Thyroid gland (tissue), 4 donors: Measurements from ENCODE around the gene ASPG. TPM values are rescaled to one million over a fixed set of nuclear protein-coding genes. Genes with fewer than 3 reads are reported as not detected.

Source experiments
- DNase-seq, 2 donors: peaks; one replicate each; pipeline ENCODE4 v3.0.0-alpha.2; 2019
- H3K27ac ChIP-seq, 3 donors: fragments of 200-600 bp; sonication (generic); 1 replicate in 2 of 3; 2 replicates in 1 of 3; pipeline ENCODE4 v1.5.1; 2016 to 2019; ENCODE audit warnings: mild to moderate bottlenecking in 1 of 3, moderate library complexity in 1 of 3
- H3K27me3 ChIP-seq: fragments of 200-600 bp; sonication (generic); one replicate; pipeline ENCODE4 v1.5.1; 2019
- H3K36me3 ChIP-seq, 2 donors: fragments of 200-600 bp; sonication (generic); one replicate each; pipeline ENCODE4 v1.5.1; 2016 to 2019
- H3K4me1 ChIP-seq, 2 donors: fragments of 200-600 bp; sonication (generic); one replicate each; pipeline ENCODE4 v1.5.1; 2017 to 2019
- H3K4me3 ChIP-seq, 3 donors: fragments of 200-600 bp; sonication (generic); replicated peaks in 1 of 3; 1 replicate in 2 of 3; 2 replicates in 1 of 3; pipeline ENCODE4 v1.5.1; 2016; ENCODE audit warnings: mild to moderate bottlenecking in 1 of 3
- H3K9me3 ChIP-seq: fragments of 200-600 bp; sonication (generic); one replicate; pipeline ENCODE4 v1.5.1; 2017
- CTCF ChIP-seq, 6 experiments: fragments of 200-600 bp in 3 of 6; fragments of 450-650 bp in 3 of 6; sonication (generic) in 3 of 6; IDR thresholded peaks; one replicate each; pipeline ENCODE4 v1.5.1; 2016 to 2019; ENCODE audit warnings: antibody characterized with exemption in 6 of 6, mild to moderate bottlenecking in 2 of 6, inconsistent platforms in 1 of 6, moderate library complexity in 1 of 6
- POLR2A ChIP-seq, 2 donors: fragments of 450-650 bp; IDR thresholded peaks; one replicate each; pipeline ENCODE4 v1.6.1; 2017; ENCODE audit warnings: antibody characterized with exemption in 2 of 2, mild to moderate bottlenecking in 2 of 2, moderate library complexity in 1 of 2
- WGBS, 2 donors: methylation state at CpG; one replicate each; pipeline ENCODE4 v1.1.5; 2017; 5-methylcytosine and 5-hydroxymethylcytosine counted together
- intact Hi-C: fragments of 100-400 bp; cut with DNase I; formaldehyde crosslinking; loops from one replicate; pipeline ENCODE4 v1.15.1; 2023
- total RNA-seq, 4 donors: library from RNA; depleted of rRNA; stranded (reverse); fragments of >200 nt; gene quantifications; one replicate each; pipeline ENCODE4 v1.2.3, GENCODE V29; 2016

The ASPG gene
- total RNA-seq, 4 donors from 2014 or later: 7.5 to 24.0 (median 15.2) TPM

- intact Hi-C loops: loop anchor here (2.0 to 5.0 kb wide), 2 partner anchors 428 to 506 kb away; no protein-coding TSS in a partner anchor
- DNase-seq: no peak
- Histone ChIP-seq H3K4me3 (no peak overlapping the region), H3K9me3 (no peaks in the 10 kb centered on the region), H3K27ac (no peak overlapping the region), H3K27me3 (peaks cover 17% of the 10 kb centered on the region), H3K4me1 (peaks cover 18 to 39% of the 10 kb centered on the region in 2 donors), H3K36me3 (no peaks in the 10 kb centered on the region)
- TF ChIP-seq CTCF (IDR thresholded peaks at IDR 0.05): no peak
- no peak for TF ChIP-seq POLR2A (IDR thresholded peaks at IDR 0.05)
- 1 to 3% methylated on average over 20 to 34 of the region's 77 CpGs for WGBS, 2 donors
Observed at GRCh38 chr14:104136472-104137296, 51.2 kb downstream of the ASPG start.

GRCh38 chr14:104137297-104138097 lies 52.0 kb downstream of the ASPG start:
- Histone ChIP-seq H3K27ac (peak overlapping the region in 2 of 3 donors; percentile 5 to 25), H3K4me3 (peak overlapping the region in 1 of 3 donors; percentile 38), H3K36me3 (no peaks in the 10 kb centered on the region), H3K4me1 (peaks cover 18 to 39% of the 10 kb centered on the region in 2 donors), H3K9me3 (no peaks in the 10 kb centered on the region), H3K27me3 (peaks cover 17% of the 10 kb centered on the region)
- DNase-seq: peak; percentile 55 to 57
- WGBS, 2 donors: 7 to 8% methylated on average over 10 to 12 of the region's 88 CpGs
- no peak for TF ChIP-seq POLR2A (IDR thresholded peaks at IDR 0.05)
- TF ChIP-seq CTCF (IDR thresholded peaks at IDR 0.05): peak; percentile 35 to 94 (median 89)
- intact Hi-C loops: loop anchor here (2.0 to 5.0 kb wide), 2 partner anchors 427 to 505 kb away; no protein-coding TSS in a partner anchor

- TF ChIP-seq POLR2A (IDR thresholded peaks at IDR 0.05) (no peak), CTCF (IDR thresholded peaks at IDR 0.05) (no peak)
- intact Hi-C loops: loop anchor here (5.0 kb wide), 1 partner anchor 504 kb away; no protein-coding TSS in a partner anchor
- Histone ChIP-seq H3K9me3 (no peaks in the 10 kb centered on the region), H3K27me3 (peaks cover 17% of the 10 kb centered on the region), H3K36me3 (no peaks in the 10 kb centered on the region), H3K27ac (peak within 1 kb of the TSS in 2 of 3 donors; percentile 5 to 25), H3K4me1 (peaks cover 18 to 39% of the 10 kb centered on the region in 2 donors), H3K4me3 (peak within 1 kb of the TSS in 1 of 3 donors; percentile 38)
- DNase-seq: no peak
- WGBS, 2 donors: 0% methylated on average over 3 of the region's 77 CpGs; no CpG with 5 or more reads in 1 of the 2 donors
Observed at GRCh38 chr14:104138098-104138717, 52.7 kb downstream of the ASPG start, which contains the start of gene KIF26A. Gene KIF26A, plus strand, starts transcription at chr14:104138587. Its CDS starts 136 bp downstream, at chr14:104138723.

GRCh38 chr14:104138718-104139459 lies 53.4 kb downstream of the ASPG start:
- WGBS, 2 donors: 0 to 1% methylated on average over 1 to 14 of the region's 73 CpGs
- H3K27me3 ChIP-seq: peaks cover 17% of the 10 kb centered on the region
- H3K36me3 ChIP-seq: no peaks in the 10 kb centered on the region
- TF ChIP-seq CTCF (IDR thresholded peaks at IDR 0.05) (peak in 1 of 6 experiments; percentile 1), POLR2A (IDR thresholded peaks at IDR 0.05) (no peak)
- H3K4me3 ChIP-seq: peak overlapping the region in 1 of 3 donors; percentile 38
- no peaks in the 10 kb centered on the region for H3K9me3 ChIP-seq
- H3K27ac ChIP-seq: no peak overlapping the region
- DNase-seq: no peak
- intact Hi-C loops: loop anchor here (5.0 kb wide), 1 partner anchor 503 kb away; no protein-coding TSS in a partner anchor
- H3K4me1 ChIP-seq: peaks cover 18 to 39% of the 10 kb centered on the region in 2 donors
